ENCODE data around the gene FASTKD3.

DNA sequence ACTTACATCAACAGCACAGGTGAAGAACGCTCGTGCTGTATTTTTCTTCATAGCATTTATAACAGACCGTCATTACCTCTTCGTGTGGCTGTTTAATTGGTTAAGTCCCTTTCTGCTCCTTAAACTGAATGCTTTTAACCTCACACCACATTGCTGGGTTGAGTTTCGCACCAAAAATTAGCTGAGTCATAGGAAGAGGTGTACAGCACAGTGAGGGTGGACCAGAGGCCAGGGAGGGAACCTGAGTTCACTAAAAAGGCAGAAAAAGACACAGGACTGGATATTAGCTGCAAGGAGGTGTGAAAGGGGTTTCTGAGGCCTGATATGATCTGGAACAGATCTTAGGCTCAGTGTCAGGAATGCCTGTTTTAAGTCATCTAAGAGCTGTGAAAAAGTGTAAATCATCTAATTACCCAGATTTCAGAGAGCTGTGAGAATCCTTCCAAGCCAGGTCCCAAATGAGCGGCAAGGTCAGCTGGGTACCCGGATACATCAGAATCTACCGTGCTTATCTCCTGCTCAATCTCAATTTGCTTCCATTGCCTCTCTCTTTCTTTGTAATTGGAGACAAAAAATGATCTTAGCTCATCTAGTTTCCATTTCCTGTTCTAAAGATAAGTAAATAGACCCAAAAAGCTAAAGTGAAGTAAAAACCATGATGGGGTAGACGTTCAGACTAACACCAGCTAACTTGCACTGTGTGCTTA is 10.8 kb downstream of the FASTKD3 start:
- TF ChIP-seq, protein P1, sequence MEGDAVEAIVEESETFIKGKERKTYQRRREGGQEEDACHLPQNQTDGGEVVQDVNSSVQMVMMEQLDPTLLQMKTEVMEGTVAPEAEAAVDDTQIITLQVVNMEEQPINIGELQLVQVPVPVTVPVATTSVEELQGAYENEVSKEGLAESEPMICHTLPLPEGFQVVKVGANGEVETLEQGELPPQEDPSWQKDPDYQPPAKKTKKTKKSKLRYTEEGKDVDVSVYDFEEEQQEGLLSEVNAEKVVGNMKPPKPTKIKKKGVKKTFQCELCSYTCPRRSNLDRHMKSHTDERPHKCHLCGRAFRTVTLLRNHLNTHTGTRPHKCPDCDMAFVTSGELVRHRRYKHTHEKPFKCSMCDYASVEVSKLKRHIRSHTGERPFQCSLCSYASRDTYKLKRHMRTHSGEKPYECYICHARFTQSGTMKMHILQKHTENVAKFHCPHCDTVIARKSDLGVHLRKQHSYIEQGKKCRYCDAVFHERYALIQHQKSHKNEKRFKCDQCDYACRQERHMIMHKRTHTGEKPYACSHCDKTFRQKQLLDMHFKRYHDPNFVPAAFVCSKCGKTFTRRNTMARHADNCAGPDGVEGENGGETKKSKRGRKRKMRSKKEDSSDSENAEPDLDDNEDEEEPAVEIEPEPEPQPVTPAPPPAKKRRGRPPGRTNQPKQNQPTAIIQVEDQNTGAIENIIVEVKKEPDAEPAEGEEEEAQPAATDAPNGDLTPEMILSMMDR (IDR thresholded peaks at IDR 0.05; ENCODE audit: low read length): no peak
- no peak for TF ChIP-seq EZH2 (IDR thresholded peaks at IDR 0.05; ENCODE audit: borderline replicate concordance, low read length)
